Hepatocyte (in vitro differentiated cells): ENCODE measurements around the gene VAPB. TPM values are rescaled to one million over a fixed set of nuclear protein-coding genes. Genes with fewer than 3 reads are reported as not detected.

Experiments used
- DNase-seq: peaks from one replicate; pipeline ENCODE4 v3.0.0-alpha.2; 2016; ENCODE audit warnings: low spot score
- H2AFZ ChIP-seq: fragments of 200-600 bp; sonication (generic); 2 replicates; pipeline ENCODE4 v1.6.0; 2016; ENCODE audit warnings: antibody characterized with exemption, mild to moderate bottlenecking
- H3K27ac ChIP-seq: fragments of 200-600 bp; sonication (generic); 2 replicates; pipeline ENCODE4 v1.5.1; 2016; ENCODE audit warnings: mild to moderate bottlenecking
- H3K27me3 ChIP-seq: fragments of 200-600 bp; sonication (generic); 2 replicates; pipeline ENCODE4 v1.6.1; 2016
- H3K36me3 ChIP-seq: fragments of 200-600 bp; sonication (generic); replicated peaks from 2 replicates; pipeline ENCODE4 v1.5.1; 2016; ENCODE audit warnings: low read depth; ENCODE audit not compliant: insufficient read depth
- H3K4me1 ChIP-seq: fragments of 200-600 bp; sonication (generic); 2 replicates; pipeline ENCODE4 v1.5.1; 2016; ENCODE audit warnings: mild to moderate bottlenecking, moderate library complexity; ENCODE audit not compliant: insufficient read depth
- H3K4me2 ChIP-seq: fragments of 200-600 bp; sonication (generic); 2 replicates; pipeline ENCODE4 v1.6.0; 2016
- H3K4me3 ChIP-seq: fragments of 200-600 bp; sonication (generic); 2 replicates; pipeline ENCODE4 v1.5.1; 2016; ENCODE audit warnings: mild to moderate bottlenecking
- H3K79me2 ChIP-seq: fragments of 200-600 bp; sonication (generic); 2 replicates; pipeline ENCODE4 v1.6.0; 2017; ENCODE audit warnings: mild to moderate bottlenecking
- H3K9me2 ChIP-seq: fragments of 200-600 bp; sonication (generic); replicated peaks from 2 replicates; pipeline ENCODE4 v1.6.0; 2017; ENCODE audit warnings: mild to moderate bottlenecking; ENCODE audit not compliant: insufficient read depth
- H3K9me3 ChIP-seq: fragments of 200-600 bp; sonication (generic); 2 replicates; pipeline ENCODE4 v1.5.1; 2016; ENCODE audit warnings: low read depth, mild to moderate bottlenecking
- H4K20me1 ChIP-seq: fragments of 200-600 bp; sonication (generic); 2 replicates; pipeline ENCODE4 v1.6.0; 2016; ENCODE audit warnings: mild to moderate bottlenecking; ENCODE audit not compliant: insufficient read depth, poor library complexity, severe bottlenecking
- EZH2 ChIP-seq: fragments of 200-600 bp; sonication (generic); IDR thresholded peaks from 2 replicates; pipeline ENCODE4 v1.6.1; 2016; ENCODE audit warnings: antibody characterized with exemption, mild to moderate bottlenecking, borderline replicate concordance
- EZH2phosphoT487 ChIP-seq: fragments of 200-600 bp; sonication (generic); IDR thresholded peaks from one replicate; pipeline ENCODE4 v1.6.1; 2018; ENCODE audit warnings: antibody characterized with exemption, mild to moderate bottlenecking, low read depth, moderate library complexity; ENCODE audit not compliant: unreplicated experiment, severe bottlenecking
- WGBS: methylation state at CpG from one replicate; pipeline ENCODE4 v1.1.6; 2016; ENCODE audit warnings: low lambda C conversion rate; ENCODE audit errors: missing lambda C conversion rate; 5-methylcytosine and 5-hydroxymethylcytosine counted together
- polyA plus RNA-seq: library from polyadenylated mRNA; unstranded; fragments of >200 nt; fragmentation: Nextera tagmentation; extraction: Ambion mirVana; gene quantifications from 2 replicates; pipeline ENCODE4 v1.2.1, GENCODE V29; 2016
- total RNA-seq: library from RNA; depleted of rRNA; stranded (reverse); fragments of >200 nt; gene quantifications from 2 replicates; pipeline ENCODE4 v1.2.3, GENCODE V29; 2014
- TF ChIP-seq, protein P1 (sequence below): fragments of 200-600 bp; sonication (generic); IDR thresholded peaks from 2 replicates; pipeline ENCODE4 v1.5.1; 2016; ENCODE audit warnings: antibody characterized with exemption, mild to moderate bottlenecking; ENCODE audit not compliant: poor library complexity

Gene VAPB
- total and polyA plus RNA-seq, 2 experiments from 2014 or later = 32.1 to 49.6 TPM

DNA sequence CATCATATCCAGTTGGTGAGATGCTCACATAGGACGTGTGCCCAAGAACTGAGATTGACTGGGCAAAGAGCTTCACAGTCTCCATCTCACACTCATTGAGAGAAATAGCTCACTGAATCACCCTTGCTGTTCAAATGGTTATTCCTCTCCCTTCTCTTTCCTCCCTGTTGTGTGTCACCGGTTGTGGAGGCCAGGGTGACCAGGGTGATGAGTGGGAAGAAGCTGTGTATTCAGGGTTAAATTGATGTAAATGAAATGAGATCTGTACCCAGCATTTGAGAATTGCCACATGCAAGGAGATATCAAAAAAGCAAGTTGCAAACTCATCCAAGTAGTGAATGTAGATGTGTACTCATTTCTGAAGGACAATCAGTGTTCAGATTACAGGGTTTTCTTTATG lies 36.6 kb upstream of the VAPB start:
- WGBS = 91% methylated on average over 2 of the region's 2 CpGs
- H2AFZ ChIP-seq = no peak overlapping the region
- peaks cover 2% of the 10 kb centered on the region for H4K20me1 ChIP-seq
- H3K9me3 ChIP-seq = no peaks in the 10 kb centered on the region
- no peak overlapping the region for H3K4me2 ChIP-seq
- no peak overlapping the region for H3K4me3 ChIP-seq
- H3K27ac ChIP-seq = no peak overlapping the region
- H3K79me2 ChIP-seq = no peaks in the 10 kb centered on the region
- no peaks in the 10 kb centered on the region for H3K9me2 ChIP-seq
- TF ChIP-seq EZH2phosphoT487 (no peak), EZH2 (no peak)
- TF ChIP-seq, protein P1, sequence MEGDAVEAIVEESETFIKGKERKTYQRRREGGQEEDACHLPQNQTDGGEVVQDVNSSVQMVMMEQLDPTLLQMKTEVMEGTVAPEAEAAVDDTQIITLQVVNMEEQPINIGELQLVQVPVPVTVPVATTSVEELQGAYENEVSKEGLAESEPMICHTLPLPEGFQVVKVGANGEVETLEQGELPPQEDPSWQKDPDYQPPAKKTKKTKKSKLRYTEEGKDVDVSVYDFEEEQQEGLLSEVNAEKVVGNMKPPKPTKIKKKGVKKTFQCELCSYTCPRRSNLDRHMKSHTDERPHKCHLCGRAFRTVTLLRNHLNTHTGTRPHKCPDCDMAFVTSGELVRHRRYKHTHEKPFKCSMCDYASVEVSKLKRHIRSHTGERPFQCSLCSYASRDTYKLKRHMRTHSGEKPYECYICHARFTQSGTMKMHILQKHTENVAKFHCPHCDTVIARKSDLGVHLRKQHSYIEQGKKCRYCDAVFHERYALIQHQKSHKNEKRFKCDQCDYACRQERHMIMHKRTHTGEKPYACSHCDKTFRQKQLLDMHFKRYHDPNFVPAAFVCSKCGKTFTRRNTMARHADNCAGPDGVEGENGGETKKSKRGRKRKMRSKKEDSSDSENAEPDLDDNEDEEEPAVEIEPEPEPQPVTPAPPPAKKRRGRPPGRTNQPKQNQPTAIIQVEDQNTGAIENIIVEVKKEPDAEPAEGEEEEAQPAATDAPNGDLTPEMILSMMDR = no peak
- H3K4me1 ChIP-seq = no peaks in the 10 kb centered on the region
- H3K27me3 ChIP-seq = no peaks in the 10 kb centered on the region
- no peak for DNase-seq
- H3K36me3 ChIP-seq = peaks cover 4% of the 10 kb centered on the region

- Histone ChIP-seq H2AFZ (no peak overlapping the region), H3K36me3 (no peaks in the 10 kb centered on the region), H3K4me3 (no peak overlapping the region), H3K27ac (no peak overlapping the region), H3K9me3 (no peaks in the 10 kb centered on the region), H4K20me1 (no peaks in the 10 kb centered on the region), H3K27me3 (no peaks in the 10 kb centered on the region), H3K4me1 (no peaks in the 10 kb centered on the region), H3K79me2 (no peaks in the 10 kb centered on the region), H3K9me2 (no peaks in the 10 kb centered on the region), H3K4me2 (no peak overlapping the region)
- 90% methylated on average over 8 of the region's 8 CpGs for WGBS
- no peak for TF ChIP-seq EZH2
- TF ChIP-seq, protein P1 = no peak
- no peak for TF ChIP-seq EZH2phosphoT487
- DNase-seq = no peak
Observed at GRCh38 chr20:58359441-58359840, 29.6 kb upstream of the VAPB start.

GRCh38 chr20:58360936-58361335 lies 28.1 kb upstream of the VAPB start:
- H3K4me3 ChIP-seq = no peak overlapping the region
- no peaks in the 10 kb centered on the region for H3K79me2 ChIP-seq
- TF ChIP-seq EZH2 (no peak), EZH2phosphoT487 (no peak)
- TF ChIP-seq, protein P1 = no peak
- H4K20me1 ChIP-seq = no peaks in the 10 kb centered on the region
- H3K9me2 ChIP-seq = no peaks in the 10 kb centered on the region
- no peak overlapping the region for H3K4me2 ChIP-seq
- no peak overlapping the region for H2AFZ ChIP-seq
- no peaks in the 10 kb centered on the region for H3K36me3 ChIP-seq
- no peaks in the 10 kb centered on the region for H3K9me3 ChIP-seq
- no peak for DNase-seq
- H3K27me3 ChIP-seq = no peaks in the 10 kb centered on the region
- H3K27ac ChIP-seq = no peak overlapping the region
- H3K4me1 ChIP-seq = no peaks in the 10 kb centered on the region
